ENCODE results near the gene DIPK1A. TPM values are rescaled to one million over a fixed set of nuclear protein-coding genes. Genes with fewer than 3 reads are reported as not detected.

DIPK1A gene
- total RNA-seq, 4 donors from 2014 or later = 3.1 to 6.9 (median 4.7) TPM

DNA sequence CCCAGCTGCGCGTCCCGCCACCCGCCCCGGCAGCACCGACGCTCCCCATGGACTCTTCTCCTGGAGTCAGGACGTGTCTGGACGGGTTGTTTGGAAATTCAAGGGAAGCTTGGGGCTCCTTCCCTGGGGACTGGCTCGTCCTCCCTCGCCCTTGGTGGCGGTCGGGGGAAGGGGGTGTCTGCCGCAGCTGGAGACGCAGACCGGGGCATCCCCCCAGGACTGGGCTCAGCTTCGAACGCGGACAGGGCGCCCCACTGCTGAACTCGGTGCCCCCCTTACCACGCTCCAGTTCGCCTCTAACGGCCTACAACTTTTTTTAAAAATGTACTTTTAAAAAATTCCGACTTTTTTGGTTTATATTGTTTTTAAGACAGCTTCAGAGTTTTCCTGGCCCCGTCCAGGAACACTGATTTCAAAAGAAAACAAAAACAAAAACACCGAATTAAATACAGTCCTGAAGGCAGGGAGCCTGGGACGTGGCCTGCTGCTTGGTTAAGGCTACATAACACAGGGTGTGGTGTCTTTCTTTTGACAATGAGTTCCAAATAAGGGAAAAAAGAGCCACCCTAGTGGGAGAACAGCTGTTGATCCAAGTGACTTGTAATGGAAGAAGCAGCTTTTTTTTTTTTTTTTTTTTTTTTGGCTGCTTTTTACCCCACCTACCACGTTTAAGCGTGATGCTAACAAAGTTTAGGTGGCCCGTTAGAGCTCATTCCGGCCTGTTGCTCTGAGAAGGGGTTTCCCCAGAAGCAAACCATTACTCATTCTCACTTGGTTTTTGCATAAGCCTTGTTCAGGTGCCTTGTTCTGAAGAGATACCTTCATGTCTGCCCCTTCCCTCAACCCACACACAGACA is 862 bp upstream of the DIPK1A start:
- Histone ChIP-seq H3K27ac (peak overlapping the region; percentile 91 to 98 (median 94)), H3K27me3 (no peaks in the 10 kb centered on the region), H3K36me3 (no peaks in the 10 kb centered on the region), H3K4me1 (peaks cover 0 to 14% (median 2%) of the 10 kb centered on the region in 4 donors), H3K9me3 (no peaks in the 10 kb centered on the region), H3K4me3 (peak overlapping the region; percentile 82 to 94 (median 93))
- TF ChIP-seq, protein P1, sequence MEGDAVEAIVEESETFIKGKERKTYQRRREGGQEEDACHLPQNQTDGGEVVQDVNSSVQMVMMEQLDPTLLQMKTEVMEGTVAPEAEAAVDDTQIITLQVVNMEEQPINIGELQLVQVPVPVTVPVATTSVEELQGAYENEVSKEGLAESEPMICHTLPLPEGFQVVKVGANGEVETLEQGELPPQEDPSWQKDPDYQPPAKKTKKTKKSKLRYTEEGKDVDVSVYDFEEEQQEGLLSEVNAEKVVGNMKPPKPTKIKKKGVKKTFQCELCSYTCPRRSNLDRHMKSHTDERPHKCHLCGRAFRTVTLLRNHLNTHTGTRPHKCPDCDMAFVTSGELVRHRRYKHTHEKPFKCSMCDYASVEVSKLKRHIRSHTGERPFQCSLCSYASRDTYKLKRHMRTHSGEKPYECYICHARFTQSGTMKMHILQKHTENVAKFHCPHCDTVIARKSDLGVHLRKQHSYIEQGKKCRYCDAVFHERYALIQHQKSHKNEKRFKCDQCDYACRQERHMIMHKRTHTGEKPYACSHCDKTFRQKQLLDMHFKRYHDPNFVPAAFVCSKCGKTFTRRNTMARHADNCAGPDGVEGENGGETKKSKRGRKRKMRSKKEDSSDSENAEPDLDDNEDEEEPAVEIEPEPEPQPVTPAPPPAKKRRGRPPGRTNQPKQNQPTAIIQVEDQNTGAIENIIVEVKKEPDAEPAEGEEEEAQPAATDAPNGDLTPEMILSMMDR (IDR thresholded peaks at IDR 0.05) = peak in 1 of 5 experiments; percentile 7
- TF ChIP-seq POLR2A (IDR thresholded peaks at IDR 0.05) (peak in 1 of 2 donors; percentile 20), EP300 (IDR thresholded peaks at IDR 0.05) (peak in 1 of 2 donors; percentile 17)
- DNase-seq (ENCODE audit: low spot score in 2 of 2) = peak; percentile 27 to 53
- WGBS, 2 donors = 7 to 9% methylated on average over 22 to 25 of the region's 32 CpGs

DNA sequence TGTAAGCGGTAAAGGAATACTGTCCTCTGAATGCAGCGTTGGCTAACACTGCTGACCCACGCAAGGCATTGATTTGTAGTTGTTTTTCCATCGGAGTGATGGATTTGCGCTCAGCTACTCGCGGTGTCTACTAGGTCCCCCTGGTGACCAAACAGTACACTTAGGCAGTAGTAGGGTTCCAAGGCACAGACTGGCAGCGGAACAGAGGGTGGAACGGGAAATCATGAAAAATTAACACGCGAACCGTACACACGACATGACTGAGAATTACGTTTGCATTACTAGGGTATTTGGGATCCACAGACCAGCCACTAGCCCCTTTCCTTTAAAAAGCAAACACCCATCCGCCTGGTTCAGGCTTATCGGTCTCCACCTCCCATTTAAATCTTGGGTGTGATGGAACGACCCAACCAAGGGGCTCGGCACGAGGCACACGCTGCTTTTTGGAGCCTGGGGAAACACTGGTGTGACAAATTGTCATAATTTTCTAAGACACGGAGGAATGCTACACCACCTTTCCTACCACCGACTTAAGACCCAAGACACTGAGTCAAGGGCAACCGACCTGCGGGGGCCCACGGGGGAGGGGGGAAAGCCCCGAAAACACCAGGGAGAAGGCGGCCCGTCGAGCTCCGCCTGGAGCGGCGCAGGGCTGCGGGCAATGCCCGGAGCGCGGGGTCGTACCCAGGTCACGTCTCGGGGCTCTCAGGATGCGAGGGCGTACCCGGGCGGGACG is 699 bp downstream of the DIPK1A start:
- Histone ChIP-seq H3K27me3 (no peaks in the 10 kb centered on the region), H3K4me1 (peaks cover 0 to 16% (median 5%) of the 10 kb centered on the region in 4 donors), H3K9me3 (no peaks in the 10 kb centered on the region), H3K36me3 (no peaks in the 10 kb centered on the region), H3K4me3 (peak overlapping the region; percentile 82 to 94 (median 92)), H3K27ac (peak overlapping the region; percentile 91 to 98 (median 94))
- TF ChIP-seq POLR2A (IDR thresholded peaks at IDR 0.05) (peak in 1 of 2 donors; percentile 20), EP300 (IDR thresholded peaks at IDR 0.05) (peak in 1 of 2 donors; percentile 63)
- TF ChIP-seq, protein P1 (IDR thresholded peaks at IDR 0.05) = peak; percentile 49 to 73 (median 49)
- DNase-seq (ENCODE audit: low spot score in 2 of 2) = peak in 1 of 2 donors; percentile 66
- 0% methylated on average over 34 to 44 of the region's 44 CpGs for WGBS, 2 donors

DNA sequence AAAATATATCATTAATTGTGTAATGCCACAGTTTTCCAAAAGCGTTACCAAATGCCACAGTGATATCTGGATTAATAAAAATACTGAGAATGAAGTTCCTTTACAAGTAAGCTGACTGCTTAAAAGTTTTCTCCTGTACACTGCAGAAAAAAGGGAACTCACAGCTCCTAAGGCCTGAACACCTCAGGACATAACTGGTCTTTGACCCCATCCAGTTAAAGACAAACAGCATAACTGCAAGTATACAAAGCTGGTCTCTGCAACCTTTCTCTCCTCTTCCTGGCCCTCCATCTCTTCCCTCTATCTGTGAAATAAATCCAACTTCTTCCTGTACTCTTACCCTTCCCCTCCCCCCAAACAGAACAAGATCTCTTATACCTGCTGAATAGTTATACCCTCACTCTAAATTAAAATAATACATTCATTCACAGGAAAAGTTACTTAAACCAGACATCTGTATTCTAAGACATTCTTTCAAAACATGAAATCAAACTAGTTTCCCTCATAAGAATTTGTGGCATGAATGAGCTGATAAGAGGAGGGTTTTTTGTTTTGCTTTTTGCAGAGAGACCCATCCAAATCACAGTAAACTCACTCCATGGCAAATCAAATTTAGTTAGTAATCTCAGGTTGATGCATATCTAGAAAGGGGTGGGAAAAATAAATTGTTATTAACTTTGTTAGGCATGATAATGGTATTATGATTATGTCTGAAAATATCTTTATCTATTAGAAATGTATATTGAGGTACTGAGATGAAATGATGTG is 2.9 kb downstream of the DIPK1A start:
- TF ChIP-seq POLR2A (IDR thresholded peaks at IDR 0.05) (no peak), EP300 (IDR thresholded peaks at IDR 0.05) (no peak)
- TF ChIP-seq, protein P1 (IDR thresholded peaks at IDR 0.05) = no peak

DNA sequence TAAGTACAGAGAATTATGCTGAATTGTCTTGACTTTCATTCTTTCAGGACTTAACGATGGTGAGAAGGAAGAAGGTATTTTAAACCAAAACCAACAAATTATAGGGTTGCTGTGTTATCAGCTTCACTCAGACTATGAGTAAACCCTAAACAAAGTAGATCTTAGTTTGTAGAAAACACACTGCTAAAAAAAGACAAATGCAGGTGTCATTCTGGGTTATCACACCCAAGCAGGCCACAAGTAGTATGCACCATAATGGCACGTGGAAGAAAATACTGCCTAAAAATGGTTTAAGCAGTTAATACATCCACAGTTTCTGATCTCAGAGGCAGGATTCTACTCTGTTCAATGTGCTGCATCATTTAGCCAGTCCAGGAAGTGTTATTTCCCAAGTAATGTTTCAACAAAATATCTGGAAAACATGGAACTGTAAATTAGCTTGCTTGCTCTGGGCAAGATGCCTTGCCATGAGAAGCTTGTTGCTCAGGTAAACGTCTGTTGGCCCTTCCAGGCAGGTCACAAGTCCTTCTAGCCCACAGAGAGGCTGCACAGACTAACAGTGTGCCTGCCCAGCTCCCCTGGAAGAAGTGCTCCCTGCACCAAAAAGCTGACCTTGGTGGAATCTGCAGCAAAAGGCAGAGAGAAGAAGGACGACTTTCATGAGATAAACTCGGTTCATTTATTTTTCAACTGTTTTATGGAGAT is 4.1 kb downstream of the DIPK1A start:
- Histone ChIP-seq H3K4me1 (peaks cover 0 to 11% (median 3%) of the 10 kb centered on the region in 4 donors), H3K4me3 (no peak overlapping the region), H3K27ac (no peak overlapping the region), H3K27me3 (no peaks in the 10 kb centered on the region), H3K36me3 (no peaks in the 10 kb centered on the region), H3K9me3 (no peaks in the 10 kb centered on the region)
- WGBS, 2 donors = 72 to 80% methylated on average over 5 of the region's 5 CpGs
- no peak for DNase-seq (ENCODE audit: low spot score in 2 of 2)
- no peak for TF ChIP-seq POLR2A (IDR thresholded peaks at IDR 0.05)
- TF ChIP-seq, protein P1 (IDR thresholded peaks at IDR 0.05) = no peak

More for the DNA sequence above, 2.9 kb downstream of the DIPK1A start:
- H3K4me3 ChIP-seq = no peak overlapping the region
- no peaks in the 10 kb centered on the region for H3K9me3 ChIP-seq
- WGBS, 2 donors = 84% methylated on average over 1 of the region's 1 CpG
- no peak overlapping the region for H3K27ac ChIP-seq
- no peak for DNase-seq (ENCODE audit: low spot score in 2 of 2)
- H3K4me1 ChIP-seq = peaks cover 0 to 16% (median 5%) of the 10 kb centered on the region in 4 donors
- H3K36me3 ChIP-seq = no peaks in the 10 kb centered on the region
- no peaks in the 10 kb centered on the region for H3K27me3 ChIP-seq
